CD4-positive, alpha-beta T cell treated with Interleukin-17A for 1 hour (primary cell): ENCODE data around the gene YPEL4.
"Not testable (repeated sequence)": the region's sequence is repeated elsewhere in the genome, so short reads cannot be mapped to it uniquely, and the experiment has no call there.

Experiments
- DNase-seq: peaks from one replicate; pipeline ENCODE4 v3.0.0-alpha.2; 2020

Gene YPEL4, protein sequence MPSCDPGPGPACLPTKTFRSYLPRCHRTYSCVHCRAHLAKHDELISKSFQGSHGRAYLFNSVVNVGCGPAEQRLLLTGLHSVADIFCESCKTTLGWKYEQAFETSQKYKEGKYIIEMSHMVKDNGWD

DNA sequence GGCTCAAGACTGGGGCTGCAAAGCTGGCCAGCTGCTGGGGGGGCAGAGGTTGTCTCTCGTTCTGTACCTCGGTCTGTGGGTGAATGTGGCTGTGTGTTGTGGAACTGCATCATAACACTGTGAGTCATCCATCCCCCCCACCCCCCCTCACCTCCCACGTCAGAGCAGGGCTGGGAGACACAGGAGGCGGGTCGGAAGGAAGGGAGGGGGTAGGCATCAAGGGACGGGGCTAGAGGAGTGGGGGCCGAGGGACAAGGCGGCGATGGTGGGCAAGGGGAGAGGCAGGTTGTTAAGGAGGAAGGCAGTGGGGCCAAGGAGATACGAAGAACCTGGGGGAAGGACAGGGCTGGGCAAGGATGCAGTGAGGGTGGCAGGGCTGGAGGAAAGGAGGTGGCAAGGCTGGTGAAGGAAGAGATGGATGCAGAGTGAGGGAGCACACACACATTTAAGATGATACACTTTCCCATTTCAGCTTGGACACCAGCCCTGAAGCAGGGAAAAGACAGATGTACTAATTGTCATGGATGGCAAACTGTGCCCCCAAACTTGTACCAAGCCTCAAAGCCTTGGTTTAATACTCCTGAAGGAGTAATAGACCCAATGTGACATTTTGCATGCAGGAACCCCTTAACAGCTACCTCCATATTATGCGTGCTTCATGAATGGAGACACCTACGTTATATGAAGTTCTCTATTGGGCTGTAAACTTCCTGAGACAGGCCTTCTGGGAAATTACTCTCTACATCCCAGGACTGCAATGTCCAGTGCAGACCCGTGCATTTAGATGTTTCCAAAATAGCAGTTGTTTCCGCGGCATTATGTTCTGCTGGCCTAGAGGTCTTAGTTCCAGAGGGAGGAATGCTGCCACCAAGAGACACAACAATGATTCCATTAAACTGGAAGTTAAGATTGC, at the start of gene YPEL4:
Gene YPEL4 (minus strand): TSS at position 87 of the 913 bp plus-strand sequence. CDS start 2,805 bp downstream, outside the sequence.
- DNase-seq, result peak; percentile 82

DNA sequence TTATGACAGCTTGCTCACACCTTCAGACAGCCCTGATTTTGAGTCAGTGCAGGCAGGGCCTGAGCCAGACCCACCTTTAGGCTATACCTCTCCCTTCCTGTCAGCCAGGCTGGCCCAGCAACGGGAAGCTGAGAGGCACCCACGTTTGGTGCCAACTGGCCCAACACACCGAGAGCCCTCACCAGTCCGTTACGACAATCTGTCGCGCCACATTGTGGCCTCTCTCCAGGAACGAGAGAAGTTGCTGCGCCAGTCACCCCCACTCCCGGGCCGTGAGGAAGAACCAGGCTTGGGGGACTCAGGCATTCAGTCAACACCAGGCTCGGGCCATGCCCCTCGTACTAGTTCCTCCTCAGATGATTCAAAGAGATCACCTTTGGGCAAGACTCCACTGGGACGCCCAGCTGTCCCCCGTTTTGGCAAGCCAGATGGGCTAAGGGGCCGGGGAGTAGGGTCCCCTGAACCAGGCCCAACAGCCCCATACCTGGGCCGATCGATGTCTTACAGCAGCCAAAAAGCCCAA, 49.2 kb upstream of the YPEL4 start:
- no peak for DNase-seq

DNA sequence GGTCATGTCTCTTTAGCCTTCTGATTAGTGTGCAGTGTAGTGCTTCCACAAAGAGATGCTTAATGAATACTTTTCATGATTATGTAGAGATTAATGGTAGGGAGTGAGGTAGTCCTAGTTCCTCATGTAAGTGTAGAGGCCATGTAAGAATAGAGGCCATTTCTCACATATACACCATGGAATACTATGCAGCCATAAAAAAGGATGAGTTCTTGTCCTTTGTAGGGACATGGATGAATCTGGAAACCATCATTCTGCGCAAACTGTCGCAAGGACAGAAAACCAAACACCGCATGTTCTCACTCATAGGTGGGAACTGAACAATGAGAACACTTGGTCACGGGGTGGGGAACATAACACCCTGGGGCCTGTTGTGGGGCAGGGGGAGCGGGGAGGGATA, 40.8 kb upstream of the YPEL4 start:
- not testable (repeated sequence) for DNase-seq

DNA sequence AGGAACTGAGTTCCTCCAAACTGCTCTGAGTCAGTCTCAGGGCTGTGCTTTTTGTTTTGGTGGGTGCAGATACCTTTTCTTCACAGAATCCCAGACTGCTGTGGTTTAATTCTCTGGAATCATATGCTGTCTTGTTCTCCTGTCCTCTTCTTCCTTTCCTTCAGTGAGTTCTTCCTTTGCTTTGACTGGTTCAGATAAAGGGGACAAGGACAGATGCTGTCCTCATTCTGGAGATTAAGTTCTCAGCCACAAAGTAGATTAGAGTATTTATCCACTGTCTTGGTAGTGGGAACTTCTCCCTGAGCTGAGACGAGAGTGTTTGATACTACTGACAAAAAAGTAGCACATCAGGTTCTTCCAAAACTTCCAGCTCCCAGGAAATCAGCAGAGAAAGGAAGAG, 31.5 kb upstream of the YPEL4 start:
- no peak for DNase-seq

DNA sequence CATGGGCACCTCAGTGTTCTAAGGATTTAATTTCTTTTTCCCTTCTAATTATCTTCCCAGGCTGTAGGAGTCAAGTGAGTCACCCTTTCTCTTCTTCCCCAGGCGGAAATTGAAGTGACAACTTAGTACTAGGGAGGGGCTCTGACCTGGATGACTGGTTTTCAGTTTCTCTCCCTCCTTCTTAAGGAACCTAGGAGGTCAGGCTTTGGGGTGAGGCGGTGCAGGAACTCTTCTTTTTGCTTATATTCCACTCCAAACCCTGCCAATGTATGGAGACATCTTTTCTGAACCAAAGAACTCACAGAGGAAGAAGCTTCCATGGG, 30.8 kb upstream of the YPEL4 start:
- DNase-seq, result no peak

DNA sequence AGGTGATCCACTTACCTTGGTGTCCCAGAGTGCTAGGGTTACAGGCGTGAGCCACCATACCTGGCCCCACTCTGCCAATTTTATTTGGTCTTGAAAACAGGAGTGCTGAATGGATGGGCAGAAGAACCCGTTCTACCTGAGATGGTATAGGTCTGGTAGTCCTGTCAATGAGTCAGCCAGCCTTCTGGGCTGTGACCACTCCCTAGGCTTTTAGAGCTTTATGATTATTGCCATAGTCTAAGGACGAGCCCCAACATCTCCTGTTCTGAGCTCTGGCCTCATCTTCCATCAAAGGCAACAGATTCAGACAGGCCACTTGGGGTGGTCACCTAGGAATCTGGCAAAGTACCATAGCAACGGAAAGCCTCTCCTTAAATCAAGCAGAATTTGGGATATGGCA, 29.7 kb upstream of the YPEL4 start:
- DNase-seq, result no peak

DNA sequence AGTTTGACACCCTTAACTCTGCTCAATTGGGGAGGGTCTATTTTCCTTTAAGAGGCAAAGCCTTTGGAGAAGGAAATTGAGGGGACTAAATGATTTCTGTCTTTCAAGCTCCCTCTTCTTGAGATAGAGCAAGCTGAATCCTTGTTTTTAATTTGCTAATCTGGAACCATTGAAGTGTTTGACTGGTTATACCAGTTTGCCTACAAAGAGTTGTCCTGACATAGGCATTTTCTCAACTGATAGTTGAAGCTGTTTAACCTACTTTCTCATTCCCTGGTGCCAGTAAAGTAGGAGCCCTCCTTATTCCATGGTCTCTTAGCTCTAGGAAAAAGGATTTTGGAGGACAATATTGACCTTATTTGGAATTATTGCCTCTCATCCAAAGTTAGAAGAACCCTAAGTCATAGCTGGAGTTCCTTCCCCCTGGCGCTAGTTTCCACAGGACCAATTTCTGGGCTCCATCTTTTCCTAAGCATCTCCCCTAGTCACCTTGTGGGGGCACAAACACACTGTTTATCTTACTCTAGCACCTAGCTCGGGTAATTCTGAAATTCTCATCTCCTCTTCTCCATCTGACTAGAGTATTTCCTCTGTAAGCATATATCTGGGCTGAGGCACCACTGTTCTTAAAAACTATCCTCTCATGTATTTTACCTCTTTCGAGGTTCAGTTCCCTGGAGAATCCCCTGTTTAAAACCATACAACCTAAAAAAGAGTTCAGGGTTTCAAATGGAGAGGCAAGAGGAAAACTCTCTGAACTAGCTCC, 25.6 kb upstream of the YPEL4 start:
- no peak for DNase-seq

DNA sequence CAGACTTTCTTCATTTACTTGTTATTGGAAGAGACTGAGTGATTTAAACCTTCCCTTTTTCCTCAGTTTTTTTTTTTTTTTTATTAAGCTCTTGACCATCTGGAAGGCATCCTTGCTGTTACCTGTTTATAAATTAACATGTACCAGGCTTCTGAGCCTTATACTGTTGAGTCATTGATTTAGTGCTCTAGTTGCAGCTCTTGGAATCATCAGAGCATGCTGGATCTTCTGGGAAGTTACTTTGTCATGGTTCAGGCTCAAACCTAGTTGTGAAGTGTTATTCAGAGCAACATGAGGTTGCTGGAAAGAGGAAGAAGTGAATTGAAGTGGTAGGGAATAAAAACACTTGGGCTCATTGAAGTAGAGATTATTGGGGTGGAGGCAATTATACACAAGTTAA, 24.5 kb upstream of the YPEL4 start:
- no peak for DNase-seq

DNA sequence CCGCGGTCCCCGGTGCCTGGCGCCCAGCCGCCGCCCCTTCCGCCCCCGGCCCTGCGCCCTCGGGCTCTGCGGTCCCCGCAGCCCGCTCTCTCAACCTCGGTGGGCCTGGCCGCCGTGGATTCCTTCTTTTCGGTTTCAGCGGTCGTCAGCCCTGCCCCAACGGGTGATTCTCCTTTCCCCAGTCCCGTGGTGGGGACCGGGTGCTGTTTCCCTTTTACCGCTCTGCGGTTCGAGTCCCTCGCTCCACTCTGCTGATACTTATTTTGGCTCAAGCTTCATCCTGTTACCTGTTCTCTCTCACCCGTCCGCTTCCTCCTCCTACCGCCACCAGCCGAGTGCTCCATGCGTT, 18.7 kb upstream of the YPEL4 start:
- DNase-seq, result peak; percentile 59

DNA sequence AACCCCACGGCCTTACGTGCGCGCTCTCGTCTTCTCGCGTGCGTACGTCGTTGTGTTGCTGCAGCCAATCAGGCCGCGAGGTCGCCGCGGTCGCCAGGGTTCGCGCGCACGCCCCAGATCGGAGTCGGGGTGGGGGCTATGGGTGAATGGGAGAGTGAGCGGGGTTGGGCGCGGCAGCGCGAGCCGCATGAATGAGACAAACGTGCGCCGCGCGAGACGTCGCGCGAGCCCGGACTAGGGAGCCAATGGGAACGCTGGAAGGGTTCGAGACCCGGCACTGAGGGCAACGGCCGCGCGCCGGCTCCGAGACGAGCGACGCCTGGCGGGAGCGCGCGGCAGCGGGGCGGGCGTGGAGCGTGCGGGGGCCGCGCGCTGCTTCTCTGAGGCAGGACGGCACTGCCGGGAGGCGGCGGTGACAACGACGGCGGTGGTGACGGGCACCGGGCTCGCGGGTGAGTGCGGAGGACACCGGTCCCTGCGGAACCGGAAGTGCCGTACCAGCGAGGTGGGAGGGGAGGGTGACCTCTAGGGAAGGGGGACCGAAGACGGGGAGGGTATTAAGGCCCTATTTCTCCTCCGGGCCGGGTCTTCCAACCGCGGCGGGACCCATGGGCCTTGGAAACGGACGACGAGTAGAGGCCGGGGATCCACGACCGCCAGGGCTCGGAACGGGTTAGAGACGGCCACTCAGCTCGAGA, 18.2 kb upstream of the YPEL4 start, which contains the start of gene ZDHHC5:
Gene ZDHHC5 (plus strand): TSS at position 379 of the 698 bp plus-strand sequence. CDS start 4,977 bp downstream, outside the sequence.
- peak; percentile 100 for DNase-seq

DNA sequence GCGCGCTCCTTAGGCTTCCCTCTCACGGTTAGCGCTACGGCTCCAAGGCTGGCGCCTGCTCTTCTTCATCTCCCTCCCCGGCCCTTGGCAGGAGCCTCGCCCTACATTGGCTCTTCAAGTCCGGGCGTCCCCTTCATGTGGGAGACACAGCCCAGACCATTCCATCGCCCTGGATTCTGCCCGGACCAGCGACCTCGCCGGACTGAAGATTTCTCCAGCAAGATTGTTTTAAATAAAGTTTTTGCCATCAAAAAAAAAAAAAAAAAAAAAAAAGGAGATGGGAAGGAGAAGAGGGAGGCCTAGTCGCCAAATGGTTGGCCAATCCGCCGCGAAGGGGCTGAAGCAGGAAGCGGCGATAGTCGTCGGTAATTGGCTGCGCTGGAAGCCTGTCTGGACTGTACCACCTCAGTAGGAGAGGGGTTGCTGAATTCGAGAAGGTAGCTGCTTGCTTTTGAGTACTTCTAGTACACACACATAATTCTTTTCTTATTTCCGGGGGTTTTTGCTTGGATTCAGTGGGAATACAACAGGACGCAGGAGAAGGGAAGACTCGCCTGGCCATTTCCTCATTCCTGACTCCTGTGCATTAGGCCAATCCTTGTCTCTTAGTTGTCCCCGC, 17.5 kb upstream of the YPEL4 start:
- peak; percentile 97 for DNase-seq

DNA sequence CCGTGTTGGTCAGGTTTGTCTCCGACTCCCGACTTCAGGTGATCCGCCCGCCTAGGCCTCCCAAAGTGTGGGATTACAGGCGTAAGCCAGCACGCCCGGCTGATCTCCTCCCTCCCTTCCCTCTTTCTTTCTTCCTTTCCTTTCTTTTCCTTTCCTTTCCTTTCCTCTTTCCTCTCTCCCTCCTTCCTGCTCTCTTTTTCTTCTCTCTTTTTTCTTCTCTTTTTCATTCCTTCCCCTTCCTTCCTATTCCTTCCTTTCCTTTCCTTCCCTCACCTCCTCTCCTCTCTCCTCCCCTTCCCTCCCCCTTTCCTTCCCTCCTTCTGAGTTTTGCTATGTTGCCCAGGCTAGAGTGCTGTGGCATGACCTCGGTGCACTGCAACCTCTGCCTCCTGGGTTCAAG, 14.3 kb upstream of the YPEL4 start:
- no peak for DNase-seq

DNA sequence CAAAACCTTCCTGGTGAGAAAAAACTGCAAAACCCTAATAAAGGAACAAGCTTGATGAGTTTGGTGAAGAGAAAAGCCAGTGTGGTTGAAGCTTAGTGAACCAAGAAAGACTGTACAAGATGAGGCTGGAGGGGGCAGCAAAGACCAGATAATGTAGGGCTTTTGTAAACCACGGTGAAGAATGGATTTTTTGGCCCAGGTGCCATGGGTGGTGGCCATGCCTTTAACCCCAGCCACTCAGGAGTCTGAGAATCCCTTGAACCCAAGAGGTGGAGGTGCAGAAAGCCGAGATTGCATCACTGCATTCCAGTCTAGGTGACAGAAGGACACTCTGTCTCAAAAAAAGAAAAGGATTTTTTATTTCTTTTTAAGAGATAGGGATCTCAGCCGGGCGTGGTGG, 13.2 kb upstream of the YPEL4 start:
- no peak for DNase-seq

DNA sequence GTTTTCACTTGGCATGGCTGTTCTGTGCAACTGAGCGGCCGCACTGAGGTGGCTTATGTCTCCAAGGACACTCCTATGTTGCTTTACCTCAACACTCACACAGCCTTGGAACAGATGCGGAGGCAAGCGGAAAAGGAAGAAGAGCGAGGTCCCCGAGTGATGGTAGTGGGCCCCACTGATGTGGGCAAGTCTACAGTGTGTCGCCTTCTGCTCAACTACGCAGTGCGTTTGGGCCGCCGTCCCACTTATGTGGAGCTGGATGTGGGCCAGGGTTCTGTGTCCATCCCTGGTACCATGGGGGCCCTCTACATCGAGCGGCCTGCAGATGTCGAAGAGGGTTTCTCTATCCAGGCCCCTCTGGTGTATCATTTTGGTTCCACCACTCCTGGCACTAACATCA, 10.0 kb upstream of the YPEL4 start:
- DNase-seq, result no peak

DNA sequence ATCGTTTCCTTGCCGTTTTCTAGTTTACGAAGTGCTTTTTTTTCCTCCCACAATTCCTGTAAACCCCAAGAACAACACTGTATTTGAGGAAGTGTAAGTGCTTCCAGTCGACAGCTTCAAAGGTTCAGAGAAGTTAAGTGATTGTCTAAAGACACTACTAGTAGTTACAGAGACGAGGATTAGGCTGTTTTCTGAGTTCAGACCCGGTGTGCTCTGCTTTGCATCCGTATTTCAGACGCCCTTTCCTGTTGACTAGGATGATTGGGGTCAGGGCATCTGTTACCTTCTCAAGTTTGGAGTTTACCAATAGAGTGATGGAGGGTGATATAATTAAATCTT, 8.3 kb upstream of the YPEL4 start:
- DNase-seq, result no peak

DNA sequence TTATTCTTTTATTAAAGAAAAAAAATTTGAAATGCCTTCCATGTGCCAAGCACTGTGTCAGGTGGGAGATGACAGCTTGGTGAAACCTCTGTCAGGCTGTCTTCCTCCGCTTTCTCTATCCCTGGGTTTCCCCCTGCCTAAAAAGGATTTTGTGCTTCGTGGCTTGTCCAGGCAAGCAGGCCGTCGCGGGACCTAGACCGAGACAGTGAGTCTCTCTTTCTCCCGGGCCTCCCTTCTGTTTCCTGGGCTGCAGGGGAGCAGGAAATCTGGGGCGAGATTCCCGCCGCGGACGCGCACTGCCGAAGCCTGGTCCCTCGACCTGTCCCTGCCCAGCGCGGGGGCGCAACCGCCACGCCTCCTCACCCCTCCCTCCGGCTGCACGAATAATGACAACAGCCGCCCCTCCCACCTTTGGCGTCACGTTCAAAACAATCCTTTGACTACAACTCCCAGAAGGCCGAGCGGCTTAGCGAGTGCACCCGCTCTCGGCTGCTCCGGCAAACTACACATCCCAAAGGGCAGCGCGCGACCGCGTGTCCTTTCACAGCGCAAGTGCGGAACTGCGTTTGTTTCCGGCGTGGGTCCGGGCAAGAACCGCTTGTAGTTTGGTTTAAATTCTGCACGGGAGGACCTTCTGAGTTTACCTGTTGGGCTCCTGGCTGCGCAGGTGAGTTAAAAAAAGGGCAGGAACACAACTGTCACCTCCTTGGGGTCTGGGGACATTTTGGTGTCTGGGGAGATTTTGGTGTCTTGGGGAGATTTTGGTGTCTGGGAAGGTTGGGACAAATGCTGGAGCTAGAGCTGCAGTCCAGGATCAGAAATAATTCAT, 7.7 kb upstream of the YPEL4 start, which contains the start of gene CLP1:
Gene CLP1 (plus strand): TSS at position 569 of the 829 bp plus-strand sequence. CDS start 1,715 bp downstream, outside the sequence.
- peak; percentile 99 for DNase-seq

DNA sequence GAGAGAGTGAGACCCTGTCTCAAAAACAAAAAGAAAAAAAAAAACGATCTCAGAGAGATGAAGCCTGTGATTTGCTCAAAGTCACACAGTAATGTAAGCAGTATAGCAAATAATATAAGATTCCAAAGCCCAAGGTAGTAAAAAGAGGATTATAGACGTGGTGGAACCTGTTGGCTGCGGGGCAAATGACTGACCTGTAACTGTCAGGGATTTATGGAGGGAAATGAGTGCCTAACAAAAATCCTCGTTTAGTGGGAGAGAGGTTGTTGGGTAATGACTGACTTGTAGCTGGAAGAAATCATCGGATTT, 7.1 kb upstream of the YPEL4 start:
- no peak for DNase-seq

DNA sequence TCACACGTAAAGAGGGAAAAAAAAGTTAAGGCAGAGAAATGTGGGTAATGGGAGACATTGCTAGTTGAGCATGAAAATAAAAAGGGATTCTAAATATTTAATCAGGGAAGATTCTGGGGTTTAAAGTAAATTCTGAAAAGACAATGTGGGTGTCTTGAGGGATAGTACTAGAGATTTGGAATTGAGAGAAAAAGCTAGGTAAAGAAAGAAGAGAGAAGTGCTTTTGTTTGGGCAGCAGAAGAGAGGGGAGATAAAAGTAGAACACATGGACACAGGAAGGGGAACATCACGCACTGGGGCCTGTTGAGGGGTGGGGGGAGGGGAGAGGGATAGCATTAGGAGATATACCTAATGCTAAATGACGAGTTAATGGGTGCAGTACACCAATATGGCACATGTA, 3.5 kb upstream of the YPEL4 start:
- no peak for DNase-seq

DNA sequence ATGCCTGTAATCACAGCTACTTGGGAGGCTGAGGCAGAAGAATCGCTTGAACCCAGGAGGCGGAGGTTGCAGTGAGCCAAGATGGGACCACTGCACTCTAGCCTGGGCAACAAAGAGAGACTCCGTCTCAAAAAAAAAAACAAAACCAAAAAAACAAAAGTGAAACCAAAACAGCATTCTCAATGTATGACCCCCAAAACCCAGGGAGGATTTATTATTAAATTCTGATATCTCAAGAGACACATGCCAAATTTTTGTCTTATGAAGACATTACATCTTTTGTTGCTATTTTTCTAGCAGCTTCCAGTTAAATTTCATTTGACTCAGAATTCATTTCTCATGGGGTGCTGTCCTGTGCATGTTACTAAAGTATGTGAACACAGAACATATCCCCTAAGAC, 3.0 kb upstream of the YPEL4 start:
- no peak for DNase-seq

DNA sequence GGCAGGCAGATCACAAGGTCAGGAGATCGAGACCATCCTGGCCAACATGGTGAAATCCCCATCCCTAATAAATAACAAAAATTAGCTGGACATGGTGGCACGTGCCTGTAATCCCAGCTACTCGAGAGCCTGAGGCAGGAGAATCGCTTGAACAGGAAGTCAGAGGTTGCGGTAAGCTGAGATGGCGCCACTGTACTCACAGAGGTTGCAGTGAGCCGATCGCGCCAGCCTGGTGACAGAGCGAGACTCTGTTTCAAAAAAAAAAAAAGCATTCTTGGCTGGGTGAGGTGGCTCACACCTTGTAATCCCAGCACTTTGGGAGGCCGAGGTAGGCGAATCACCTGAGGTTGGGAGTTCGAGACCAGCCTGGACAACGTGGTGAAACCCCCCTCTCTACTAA, 2.5 kb upstream of the YPEL4 start:
- DNase-seq, result peak; percentile 53

DNA sequence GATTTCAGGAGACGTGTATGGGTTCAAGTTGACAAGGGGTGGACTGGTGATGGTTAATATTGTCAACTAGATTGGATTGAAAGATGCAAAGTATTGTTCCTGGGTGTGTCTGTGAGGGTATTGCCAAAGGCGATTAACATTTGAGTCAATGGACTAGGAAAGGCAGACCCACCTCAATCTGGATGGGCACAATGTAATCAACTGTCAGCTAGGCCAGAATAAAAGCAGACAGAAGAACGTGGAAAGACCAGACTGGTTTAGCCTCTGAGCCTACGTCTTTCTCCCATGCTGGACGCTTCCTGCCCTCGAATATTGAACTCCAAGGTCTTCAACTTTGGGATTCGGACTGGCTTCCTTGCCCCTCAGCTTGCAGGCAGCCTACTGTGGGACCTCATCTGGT, 1.7 kb upstream of the YPEL4 start:
- DNase-seq, result no peak

DNA sequence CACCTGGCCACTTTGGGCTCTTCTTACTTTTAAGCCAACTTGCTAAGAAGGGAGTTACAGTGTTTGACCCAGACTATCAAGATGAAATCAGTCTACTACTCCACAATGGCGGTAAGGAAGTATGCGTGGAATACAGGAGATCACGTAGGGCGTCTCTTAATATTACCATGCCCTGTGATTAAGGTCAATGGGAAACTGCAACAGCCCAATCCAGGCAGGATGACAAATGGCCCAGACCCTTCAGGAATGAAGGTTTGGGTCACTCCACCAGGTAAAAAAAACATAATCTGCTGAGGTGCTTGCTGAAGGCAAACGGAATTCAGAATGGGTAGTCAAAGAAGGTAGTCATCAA, 1.0 kb upstream of the YPEL4 start:
- DNase-seq, result no peak
